ENCODE results near the gene NME5.
"Not testable (repeated sequence)": the region's sequence is repeated elsewhere in the genome, so short reads cannot be mapped to it uniquely, and the experiment has no call there.

The NME5 gene, protein sequence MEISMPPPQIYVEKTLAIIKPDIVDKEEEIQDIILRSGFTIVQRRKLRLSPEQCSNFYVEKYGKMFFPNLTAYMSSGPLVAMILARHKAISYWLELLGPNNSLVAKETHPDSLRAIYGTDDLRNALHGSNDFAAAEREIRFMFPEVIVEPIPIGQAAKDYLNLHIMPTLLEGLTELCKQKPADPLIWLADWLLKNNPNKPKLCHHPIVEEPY

DNA sequence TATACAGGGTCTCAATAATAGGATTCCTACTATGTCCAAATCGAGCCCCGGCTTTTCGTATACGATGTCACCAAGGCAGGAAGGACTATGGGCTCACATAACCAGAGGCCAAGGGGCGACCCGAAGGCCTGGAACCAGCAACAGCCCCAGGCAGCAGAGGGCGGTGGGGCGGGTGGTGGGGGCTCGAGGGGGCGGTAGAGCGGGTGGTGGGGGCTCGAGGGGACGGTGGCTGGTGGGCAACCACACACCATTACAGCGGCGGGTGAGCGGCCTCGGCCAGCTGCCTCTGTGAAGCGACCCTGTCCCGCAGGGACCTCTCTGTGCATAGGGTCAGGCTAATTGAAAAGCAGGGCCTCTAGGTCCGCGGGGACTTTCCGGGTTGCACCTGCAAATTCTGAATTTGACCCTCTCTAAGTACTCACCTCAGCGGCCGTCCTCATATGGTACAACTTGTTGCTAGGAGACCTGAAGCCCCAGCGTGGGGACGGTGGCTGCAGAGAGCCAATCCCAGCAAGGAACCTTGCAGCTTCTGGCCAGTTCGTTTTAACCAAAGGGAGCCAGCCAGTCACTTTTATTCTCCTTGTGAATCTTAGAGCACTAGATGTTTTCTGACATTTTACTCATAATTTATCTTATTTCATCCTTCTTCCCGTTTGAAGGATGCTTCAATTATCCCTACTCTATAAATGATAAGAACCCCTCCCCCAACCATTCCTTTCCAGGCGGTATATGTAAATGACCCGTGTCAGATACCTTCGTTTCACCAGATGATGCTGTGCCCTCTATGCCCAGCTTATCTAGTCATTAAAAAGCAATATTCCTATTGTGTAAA, at the start of gene NME5:
TSS of gene NME5 (minus strand) at position 480 of the 832 bp plus-strand sequence. CDS start 648 bp downstream, outside the sequence.
- DNase-seq: peak; percentile 74

DNA sequence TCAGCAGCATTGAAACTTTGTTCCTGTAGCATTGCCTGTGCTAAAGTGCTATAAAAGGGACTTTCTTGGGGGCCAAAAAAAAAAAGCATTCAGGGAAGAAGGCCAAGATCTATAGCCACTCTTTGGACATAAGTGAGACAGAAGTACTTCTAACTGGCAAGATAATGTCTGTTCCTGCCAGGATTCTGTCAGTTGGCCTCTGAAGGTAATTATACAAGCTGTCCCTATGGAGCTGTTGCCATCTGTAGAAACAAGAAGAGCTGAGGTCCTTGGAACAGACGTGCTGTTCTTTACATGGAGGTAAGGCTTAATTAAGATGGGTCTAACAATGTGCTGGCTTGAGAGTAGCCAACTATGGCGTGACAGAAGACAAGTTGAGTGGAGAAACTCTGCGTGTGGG, 49.4 kb upstream of the NME5 start:
- no peak for DNase-seq

DNA sequence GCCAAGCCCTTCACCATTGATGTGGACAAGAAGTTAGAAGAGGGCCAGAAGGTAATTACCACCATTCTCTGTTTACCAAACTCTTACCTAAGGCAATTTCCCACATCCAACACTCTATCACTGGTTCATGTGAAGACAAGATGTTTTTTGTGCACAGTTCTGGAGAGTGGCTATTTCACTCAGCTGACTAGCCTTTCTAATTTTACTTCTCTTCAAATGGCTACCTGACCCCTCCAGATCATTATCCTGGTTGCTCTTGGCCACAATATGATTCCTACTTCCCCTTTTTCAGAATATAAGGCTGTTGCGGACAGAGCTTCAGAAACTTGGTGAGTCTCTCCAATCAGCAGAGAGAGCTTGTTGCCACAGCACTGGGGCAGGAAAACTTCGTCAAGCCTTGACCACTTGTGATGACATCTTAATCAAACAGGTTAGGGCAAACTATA, 46.8 kb upstream of the NME5 start:
- DNase-seq: no peak

DNA sequence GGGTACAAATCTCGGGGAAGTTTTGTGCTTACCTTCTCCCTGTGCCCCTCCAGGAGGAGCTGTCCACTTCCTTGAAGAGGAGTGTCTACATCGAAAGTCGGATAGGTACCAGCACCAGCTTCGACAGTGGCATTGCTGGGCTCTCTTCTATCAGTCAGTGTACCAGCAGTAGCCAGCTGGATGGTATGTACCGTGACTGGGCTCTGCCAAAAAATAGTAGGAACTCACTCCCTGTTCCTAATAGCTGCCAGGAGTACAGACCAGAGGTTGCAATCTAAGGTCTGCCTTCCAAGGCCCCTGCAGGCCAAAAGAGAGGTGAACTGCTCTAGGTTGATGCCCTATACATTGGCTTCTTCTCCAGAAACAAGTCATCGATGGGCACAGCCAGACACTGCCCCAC, 43.6 kb upstream of the NME5 start:
- DNase-seq: no peak

DNA sequence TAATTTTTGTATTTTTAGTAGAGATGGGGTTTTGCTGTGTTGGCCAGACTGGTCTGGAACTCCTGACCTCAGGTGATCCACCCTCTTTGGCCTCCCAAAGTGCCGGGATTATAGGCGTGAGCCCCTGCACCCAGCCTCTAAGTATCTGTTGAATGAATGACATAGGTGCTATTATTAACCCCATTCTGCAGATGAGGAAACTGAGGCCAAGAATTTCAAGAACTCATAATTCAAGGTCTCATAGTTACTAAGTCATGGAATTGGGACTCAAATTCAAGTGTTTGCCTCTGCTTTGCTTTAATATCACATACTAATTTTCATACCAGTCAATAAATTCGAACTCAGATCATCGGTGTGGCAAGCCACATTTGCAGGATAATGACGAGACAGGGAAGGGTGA, 41.6 kb upstream of the NME5 start:
- DNase-seq: no peak

DNA sequence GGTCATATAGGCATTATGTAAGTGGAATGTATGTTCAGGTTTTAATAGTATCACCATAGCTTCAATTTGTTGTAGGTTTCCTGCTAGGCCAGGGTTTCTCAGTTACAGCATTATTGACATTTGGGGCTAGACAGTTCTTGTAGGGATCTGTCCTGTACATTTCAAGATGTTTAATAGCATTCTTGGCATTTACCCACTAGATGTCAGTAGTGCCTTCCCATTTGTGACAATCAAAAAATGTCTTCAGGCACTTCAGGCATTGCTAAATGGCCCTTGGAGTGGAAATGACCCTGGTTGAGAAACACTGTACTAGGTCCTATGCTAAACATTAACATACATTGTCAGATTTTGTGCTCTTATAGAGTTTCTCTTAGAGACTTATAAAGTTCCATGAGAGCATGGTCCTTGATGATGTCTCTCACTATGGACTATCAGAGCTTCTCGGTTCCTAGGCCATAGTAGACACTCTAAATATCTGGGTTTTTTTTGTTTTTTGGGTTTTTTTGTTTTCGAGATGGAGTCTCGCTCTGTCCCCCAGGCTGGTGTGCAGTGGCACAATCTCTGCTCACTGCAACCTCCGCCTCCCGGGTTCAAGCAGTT, 41.1 kb upstream of the NME5 start:
- no peak for DNase-seq

DNA sequence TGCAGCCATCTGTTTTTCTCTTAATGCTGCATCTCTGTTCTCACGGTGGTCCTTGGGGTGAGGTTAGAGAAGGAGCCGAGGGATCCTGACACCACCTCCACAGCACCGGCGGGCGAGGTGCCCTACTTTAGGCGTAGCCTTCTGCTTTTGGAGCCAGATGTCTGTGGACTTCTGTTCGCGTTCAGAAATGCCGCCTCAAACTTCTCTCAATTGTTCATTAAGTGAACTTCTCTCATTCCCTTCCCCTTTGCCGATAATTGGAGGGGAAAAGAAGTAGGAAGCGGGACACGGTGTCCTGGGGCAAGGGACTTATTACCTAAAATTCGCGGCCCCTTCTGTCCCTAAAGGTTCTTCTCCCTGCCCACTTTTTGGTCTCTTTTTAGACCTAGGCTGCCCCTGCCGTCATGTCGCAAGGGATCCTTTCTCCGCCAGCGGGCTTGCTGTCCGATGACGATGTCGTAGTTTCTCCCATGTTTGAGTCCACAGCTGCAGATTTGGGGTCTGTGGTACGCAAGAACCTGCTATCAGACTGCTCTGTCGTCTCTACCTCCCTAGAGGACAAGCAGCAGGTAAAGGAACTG, 40.1 kb upstream of the NME5 start:
- DNase-seq: no peak

DNA sequence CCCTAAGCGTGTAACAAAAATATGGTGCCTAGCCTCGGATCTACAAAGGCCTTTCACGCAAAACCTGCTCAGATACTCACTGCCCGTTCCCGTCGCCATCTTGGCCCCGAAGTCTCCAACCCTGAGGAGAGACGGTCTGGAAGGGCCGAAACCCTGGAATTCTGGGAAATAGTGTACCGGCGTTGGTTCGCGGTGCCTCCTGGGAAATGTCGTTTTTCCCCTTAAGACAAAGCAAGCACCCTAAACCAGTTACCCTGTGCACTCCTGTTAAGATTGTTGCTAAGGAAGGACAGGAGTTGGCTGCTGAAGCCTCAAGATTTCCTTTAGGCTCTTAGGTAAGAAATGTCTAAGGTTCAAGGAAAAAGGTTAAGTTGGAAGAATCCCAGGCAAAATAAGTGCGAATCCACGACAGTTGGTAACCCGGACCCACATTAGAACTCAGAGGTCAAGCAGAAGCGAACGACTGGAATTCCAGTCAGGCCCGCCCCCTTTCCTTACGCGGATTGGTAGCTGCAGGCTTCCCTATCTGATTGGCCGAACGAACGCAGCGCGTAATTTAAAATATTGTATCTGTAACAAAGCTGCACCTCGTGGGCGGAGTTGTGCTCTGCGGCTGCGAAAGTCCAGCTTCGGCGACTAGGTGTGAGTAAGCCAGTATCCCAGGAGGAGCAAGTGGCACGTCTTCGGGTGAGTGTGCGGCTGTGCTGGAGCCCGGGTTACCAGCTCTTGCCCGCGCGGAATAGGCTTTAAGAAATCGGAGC, 39.5 kb upstream of the NME5 start, which contains the start of the genes BRD8 and KIF20A:
TSS of gene BRD8 (minus strand) at position 115 of the 761 bp plus-strand sequence. CDS start at position 99, 16 bp downstream.
TSS of gene KIF20A (plus strand) at position 597 of the 761 bp plus-strand sequence. CDS start 569 bp downstream, outside the sequence.
- DNase-seq: peak; percentile 94

DNA sequence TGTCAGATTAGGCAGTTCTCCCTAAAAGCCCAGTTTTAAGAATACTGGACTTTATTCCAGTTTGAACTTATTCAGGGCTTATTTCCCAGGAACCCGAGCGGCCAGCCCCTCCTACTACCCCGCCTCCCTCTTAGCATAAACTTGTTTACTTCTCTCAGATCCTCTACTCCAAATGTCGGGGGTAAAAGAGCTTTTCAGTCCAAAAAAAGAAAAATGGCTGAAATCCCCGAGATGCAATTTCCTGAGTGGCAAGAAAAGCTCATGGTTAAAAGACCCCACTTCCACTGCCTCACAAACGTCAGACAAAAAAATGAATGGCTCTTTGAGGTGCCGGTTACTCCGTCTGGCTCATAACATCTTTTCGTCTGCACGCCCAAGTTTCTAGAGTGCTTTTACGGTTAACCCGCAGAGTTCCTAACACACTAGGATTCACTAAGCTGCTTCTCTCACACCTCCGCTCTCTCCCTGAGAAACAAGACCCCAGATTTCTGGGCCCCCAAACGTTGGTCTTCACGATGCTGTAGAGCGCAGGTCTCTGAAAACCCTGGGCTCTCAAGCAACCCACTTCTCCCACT, 38.8 kb upstream of the NME5 start:
- no peak for DNase-seq

DNA sequence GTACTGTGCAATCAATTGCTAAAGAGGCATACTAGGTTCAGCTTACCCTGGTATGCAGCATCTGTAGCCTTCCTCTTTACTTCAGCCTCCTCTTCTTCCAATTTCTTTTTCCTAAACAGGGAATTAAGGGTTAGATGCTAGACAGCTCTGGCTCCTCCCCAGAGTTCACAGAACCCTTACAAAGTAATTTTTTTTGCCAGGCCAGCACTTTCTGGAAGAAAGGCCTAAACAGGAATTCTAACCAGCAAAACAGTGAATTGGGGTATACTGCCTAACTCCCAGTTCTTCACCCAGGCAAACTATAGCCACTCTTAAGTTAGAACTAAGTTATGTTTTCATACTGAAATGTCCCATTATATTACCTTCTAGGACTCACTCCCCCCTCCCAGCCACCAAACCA, 31.1 kb upstream of the NME5 start:
- DNase-seq: no peak

DNA sequence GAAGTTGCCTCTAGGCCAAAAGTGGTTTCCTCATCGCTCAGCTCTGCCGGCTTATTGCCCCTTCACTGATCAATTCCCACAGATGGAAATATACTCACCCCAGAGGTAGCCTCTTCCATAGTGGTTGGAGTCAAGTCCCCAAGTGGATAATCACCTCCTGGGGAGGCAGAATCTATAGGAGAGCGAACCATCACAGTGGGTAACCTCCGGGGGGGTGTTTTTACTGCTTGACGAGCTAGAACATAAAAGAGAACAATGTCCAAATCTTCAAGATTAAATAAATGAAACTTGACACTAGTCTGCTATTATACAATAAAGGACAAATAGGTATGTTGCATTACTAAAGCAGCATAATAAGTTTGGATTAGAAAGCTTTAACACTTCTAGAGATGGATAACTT, 29.9 kb upstream of the NME5 start:
- DNase-seq: no peak

DNA sequence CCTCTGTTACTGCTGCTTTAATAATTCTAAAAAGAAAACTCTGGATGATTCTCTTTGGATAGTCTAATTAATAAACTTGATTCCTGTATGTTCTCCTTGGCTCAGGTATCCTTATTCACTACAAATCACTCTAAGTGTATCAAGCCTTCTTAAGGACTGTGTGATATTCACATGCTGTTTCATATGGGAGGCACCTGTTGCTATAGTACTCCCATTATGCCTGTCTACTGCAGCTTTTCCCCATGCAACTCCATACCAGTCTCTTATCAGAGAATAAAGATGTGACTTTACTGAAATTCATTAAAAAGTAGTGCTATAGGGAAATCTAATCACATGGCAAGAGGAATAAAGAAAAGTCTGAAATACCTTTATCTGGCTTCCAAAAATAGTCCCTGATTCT, 24.5 kb upstream of the NME5 start:
- no peak for DNase-seq

DNA sequence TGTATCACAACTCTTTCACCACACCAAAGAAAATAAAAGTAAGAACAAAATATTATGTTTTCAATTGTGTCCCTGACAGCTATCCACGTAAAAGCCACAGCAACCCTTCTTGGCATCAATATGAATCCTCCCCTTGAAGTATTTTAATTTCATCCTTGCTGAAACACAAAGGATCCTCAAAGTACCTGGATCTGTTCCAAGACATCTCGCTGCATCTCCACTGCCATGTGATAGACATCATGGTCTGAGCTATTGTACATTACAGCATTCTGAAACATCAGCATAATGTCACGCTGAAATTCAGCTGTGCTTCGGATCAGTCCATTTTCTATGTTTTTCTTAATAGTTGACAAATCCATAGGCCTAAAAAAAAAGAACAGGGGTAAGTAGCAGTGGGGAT, 21.5 kb upstream of the NME5 start:
- no peak for DNase-seq

DNA sequence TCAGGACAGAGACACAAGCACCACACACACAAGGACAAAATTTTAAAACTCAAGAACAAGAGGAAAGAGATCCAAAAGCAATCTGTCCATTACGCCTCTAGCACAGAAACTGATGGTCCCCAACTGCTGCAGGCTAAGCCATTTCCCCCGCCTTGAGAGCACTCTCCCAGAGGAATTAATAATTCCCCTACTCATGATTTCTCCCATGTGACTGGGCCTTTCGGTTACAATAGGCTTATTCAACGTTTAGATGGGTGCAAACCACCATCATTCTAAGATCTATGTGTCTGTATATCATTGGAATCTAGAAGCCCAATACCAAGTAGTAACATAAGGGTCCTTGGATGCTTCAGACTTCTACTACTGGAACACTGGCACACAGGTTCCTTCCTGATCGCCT, 20.4 kb upstream of the NME5 start:
- DNase-seq: no peak

DNA sequence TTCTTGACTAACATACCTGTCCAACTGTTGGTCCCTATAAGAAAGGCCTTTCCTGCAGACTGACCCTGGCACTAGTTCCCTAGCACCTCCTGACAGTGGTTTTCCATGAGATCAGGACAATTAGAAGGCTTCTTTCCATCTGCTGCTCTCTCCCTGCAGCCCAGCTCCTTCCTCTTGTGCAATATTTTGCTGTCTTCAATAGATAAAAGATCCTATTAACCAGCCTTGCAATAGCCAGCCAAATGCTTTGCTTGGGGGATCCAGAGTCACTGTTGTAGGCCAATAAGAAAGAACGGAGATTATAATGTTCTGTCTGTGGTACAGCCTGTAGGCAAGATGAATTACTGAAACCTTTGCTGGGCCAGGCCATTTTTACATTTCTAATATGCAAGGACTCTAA, 18.4 kb upstream of the NME5 start:
- DNase-seq: no peak

DNA sequence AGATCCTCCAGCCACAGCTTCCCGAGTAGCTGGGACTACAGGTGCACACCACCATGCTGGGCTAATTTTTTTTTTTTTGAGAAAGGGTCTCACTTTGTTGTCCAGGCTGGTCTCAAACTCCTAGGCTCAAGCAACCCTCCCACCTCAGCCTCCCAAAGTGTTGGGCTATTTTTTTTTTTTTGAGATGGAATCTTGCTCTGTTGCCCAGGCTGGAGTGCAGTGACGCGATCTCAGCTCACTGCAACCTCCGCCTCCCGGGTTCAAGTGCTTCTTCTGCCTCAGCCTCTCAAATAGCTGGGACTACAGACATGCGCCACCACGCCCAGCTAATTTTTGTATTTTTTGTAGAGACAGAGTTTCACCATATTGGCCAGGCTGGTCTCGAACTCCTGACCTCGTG, 16.7 kb upstream of the NME5 start:
- not testable (repeated sequence) for DNase-seq

DNA sequence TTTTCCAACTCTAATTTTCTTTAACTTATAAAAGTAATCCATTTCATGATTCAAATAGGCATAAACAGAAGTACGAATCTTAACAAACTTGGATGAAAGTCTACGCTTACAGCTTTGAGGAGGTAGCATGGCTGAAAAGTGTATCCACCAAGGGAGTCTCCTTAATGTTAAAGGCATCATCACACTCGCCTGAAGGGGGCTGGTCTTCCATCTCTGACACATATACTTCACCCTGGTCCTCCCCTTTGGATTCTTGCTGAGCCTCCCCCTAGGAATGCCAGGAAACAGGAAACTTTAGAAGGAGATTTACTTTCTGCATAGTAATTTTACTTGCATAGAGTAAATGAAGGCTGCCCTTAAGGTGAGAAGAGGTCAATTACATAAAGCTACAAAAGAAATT, 10.3 kb upstream of the NME5 start:
- no peak for DNase-seq

DNA sequence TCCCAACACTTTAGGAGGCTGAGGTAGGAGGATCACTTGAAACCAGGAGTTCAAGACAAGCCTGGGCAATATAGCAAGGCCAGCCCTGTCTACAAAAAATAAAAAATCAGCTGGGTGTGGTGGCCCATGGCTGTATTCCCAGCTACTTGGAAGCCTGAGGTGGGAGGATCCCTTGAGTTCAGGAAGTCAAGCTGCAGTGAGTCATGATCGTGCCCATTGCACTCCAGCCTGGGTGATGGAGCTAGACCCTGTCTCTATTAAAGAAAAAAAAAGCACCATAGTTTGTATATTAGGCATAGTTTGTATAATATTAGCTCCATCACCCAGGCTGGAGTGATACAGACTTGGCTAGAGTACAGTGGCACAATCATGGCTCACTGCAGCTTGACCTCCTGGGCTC, 9.6 kb upstream of the NME5 start:
- DNase-seq: no peak

DNA sequence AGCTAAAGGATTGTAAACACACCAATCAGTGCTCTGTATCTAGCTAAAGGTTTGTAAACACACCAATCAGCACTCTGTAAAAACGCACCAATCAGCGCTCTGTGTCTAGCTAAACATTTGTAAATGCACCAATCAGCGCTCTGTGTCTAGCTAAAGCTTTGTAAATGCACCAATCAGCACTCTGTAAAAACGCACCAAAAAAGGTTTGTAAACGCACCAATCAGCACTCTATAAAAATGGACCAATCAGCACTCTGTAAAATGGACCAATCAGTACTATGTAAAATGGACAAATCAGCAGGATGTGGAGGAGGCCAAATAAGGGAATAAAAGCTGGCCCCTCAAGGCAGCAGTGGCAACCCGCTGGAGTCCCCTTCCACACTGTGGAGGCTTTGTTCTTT, 4.3 kb upstream of the NME5 start:
- not testable (repeated sequence) for DNase-seq

DNA sequence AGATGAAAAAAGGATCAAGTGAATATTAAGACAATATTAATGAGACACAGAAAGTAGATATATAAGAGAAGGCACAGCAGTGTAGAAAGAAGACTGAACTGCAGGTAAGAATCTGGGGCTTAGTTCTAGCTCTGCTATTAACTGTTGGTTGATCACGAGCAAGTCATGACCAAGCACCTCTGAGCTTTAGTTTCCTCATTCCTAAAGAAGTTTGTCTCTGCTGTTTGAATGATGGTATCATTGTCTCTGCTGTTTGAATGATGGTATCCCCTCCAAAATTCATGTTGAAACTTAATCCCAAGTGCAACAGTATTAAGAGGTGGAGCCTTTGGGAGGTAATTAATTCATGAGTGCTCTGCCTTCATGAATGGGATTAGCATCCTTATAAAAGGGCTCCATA, 2.5 kb upstream of the NME5 start:
- DNase-seq: no peak

DNA sequence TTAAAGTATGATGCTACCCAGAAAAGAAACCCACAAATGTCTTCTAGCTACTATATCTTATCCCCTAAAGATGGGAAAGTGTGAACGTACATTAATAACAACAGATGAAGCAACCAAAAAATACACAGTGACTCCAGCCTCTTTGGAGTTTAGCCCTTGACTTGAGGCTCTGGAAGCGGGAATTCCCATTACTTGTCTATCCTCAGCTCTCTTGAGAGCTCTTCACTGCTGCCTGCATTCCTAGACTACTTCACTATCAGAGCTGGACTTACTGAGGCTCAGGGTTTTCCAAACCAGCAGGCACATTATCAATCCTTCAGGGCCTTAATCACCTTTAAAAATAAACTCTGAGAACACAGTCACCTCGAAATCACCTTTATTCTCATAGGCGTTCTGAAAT, 1.0 kb upstream of the NME5 start:
- no peak for DNase-seq

DNA sequence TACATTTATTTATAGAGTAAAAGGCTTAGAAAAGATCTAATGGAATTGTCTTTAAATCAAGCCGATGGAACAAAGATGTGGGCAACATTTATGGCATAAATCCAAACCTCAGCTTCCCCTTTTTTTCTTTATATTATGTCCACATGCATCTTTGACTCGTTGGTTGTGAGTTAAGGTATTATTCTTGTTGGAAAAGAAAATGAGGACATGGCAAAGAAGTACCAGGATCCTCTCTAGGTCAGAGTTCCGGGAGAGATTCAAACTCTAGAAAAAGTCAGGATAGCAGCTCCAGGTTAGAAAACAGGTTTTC, 508 bp upstream of the NME5 start:
- DNase-seq: no peak

DNA sequence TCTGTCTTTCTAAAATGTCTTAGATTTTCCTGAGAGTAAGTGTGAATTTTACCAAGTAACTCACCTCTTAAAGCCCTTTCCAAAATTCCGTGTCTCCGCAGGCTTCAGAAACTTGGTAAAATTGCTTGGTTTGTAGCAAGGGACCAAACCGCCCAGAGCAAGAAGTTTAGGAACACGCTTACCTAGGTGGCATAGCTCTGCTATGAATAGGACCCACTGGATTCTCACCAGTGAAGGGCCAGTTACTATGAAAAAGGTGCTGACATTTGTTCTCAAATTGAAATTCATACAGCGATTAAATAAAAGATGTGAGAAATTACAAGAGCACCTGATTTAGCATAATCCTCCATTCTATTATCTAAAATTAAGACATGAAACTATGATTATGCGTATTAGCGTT, 6.7 kb downstream of the NME5 start:
- no peak for DNase-seq
